HepG2 (cell line): ENCODE results near the gene ARMH2. TPM values are rescaled to one million over a fixed set of nuclear protein-coding genes. Genes with fewer than 3 reads are reported as not detected.
A peak's percentile ranks its signal among the peaks of the same experiment; 100 is the strongest.

ENCODE experiments used
- HMGA1 ChIP-seq: sonication (generic); formaldehyde crosslinking; conservative IDR thresholded peaks from 2 replicates; pipeline ENCODE4 v1.4.0; 2020; ENCODE audit warnings: missing genetic modification reagents
- KLF16 ChIP-seq, 2 experiments: sonication (generic) in 1 of 2; formaldehyde crosslinking in 1 of 2; IDR thresholded peaks; 2 replicates each; pipeline versions ENCODE4 v1.6.1 to v1.8.0; 2016 to 2023; ENCODE audit warnings: missing genetic modification reagents in 2 of 2, missing compliant biosample characterization in 1 of 2
- NBN ChIP-seq: fragments of 450-650 bp; conservative IDR thresholded peaks from 2 replicates; pipeline ENCODE4 v1.6.1; 2017
- PRMT3 ChIP-seq: sonication (generic); formaldehyde crosslinking; IDR thresholded peaks from 2 replicates; pipeline ENCODE4 v1.8.1; 2022; ENCODE audit warnings: low read depth, mild to moderate bottlenecking, moderate library complexity, missing genetic modification reagents, borderline replicate concordance
- PRPF4 ChIP-seq: fragments of 200-400 bp; formaldehyde crosslinking; IDR thresholded peaks from 2 replicates; pipeline ENCODE4 v1.6.1; 2016; ENCODE audit warnings: low read length, low read depth; ENCODE audit not compliant: poor library complexity, severe bottlenecking
- SOX13 ChIP-seq, 3 experiments: fragments of 450-650 bp in 1 of 3; sonication (generic) in 1 of 3; formaldehyde crosslinking in 1 of 3; IDR thresholded peaks in 2 of 3; conservative IDR thresholded peaks in 1 of 3; 2 replicates each; pipeline versions ENCODE4 v1.5.0 to v1.6.1; 2016 to 2020; ENCODE audit warnings: antibody characterized with exemption in 1 of 3, mild to moderate bottlenecking in 1 of 3, missing compliant biosample characterization in 1 of 3, missing genetic modification reagents in 1 of 3, moderate library complexity in 1 of 3
- SSRP1 ChIP-seq: IDR thresholded peaks from 2 replicates; pipeline ENCODE4 v1.6.1; 2016; ENCODE audit warnings: control low read depth
- TMF1 ChIP-seq: sonication (generic); formaldehyde crosslinking; IDR thresholded peaks from 2 replicates; pipeline ENCODE4 v1.8.1; 2022; ENCODE audit warnings: low read depth, missing genetic modification reagents
- ZNF235 ChIP-seq: sonication (generic); formaldehyde crosslinking; IDR thresholded peaks from 2 replicates; pipeline ENCODE4 v1.8.1; 2023; ENCODE audit warnings: mild to moderate bottlenecking, missing genetic modification reagents, borderline replicate concordance
- ZNF282 ChIP-seq: fragments of 450-650 bp; IDR thresholded peaks from 2 replicates; pipeline ENCODE4 v1.6.1; 2018; ENCODE audit not compliant: partially characterized antibody
- ZNF546 ChIP-seq: sonication (generic); formaldehyde crosslinking; conservative IDR thresholded peaks from 2 replicates; pipeline ENCODE4 v1.8.1; 2023; ENCODE audit warnings: mild to moderate bottlenecking, missing genetic modification reagents
- ZSCAN30 ChIP-seq: sonication (generic); formaldehyde crosslinking; IDR thresholded peaks from 2 replicates; pipeline ENCODE4 v1.5.0; 2020; ENCODE audit warnings: mild to moderate bottlenecking, missing genetic modification reagents
- polyA plus RNA-seq, 8 experiments: library from polyadenylated mRNA; depleted of rRNA in 3 of 8; stranded (reverse) in 7 of 8; unstranded in 1 of 8; fragments of >200 nt; fragmentation: Illumina TruSeq in 4 of 8; extraction: Trizol in 4 of 8; gene quantifications; 2 replicates each; pipeline versions ENCODE4 v1.2.1 to v1.2.3, GENCODE V29; 2011 to 2016; ENCODE audit warnings: low read depth in 4 of 8, missing spikeins in 1 of 8, mixed read lengths in 1 of 8; ENCODE audit not compliant: insufficient read depth in 1 of 8
- total RNA-seq, 5 experiments: library from RNA; depleted of rRNA; stranded (reverse); fragments of >200 nt; fragmentation: Illumina TruSeq; extraction: Trizol; gene quantifications; 2 replicates each; pipeline ENCODE4 v1.2.3, GENCODE V29; 2016; ENCODE audit warnings: low read depth in 1 of 5
- TF ChIP-seq, protein P1 (sequence below): sonication (generic); formaldehyde crosslinking; IDR thresholded peaks from 2 replicates; pipeline ENCODE4 v1.5.0; 2020; ENCODE audit warnings: mild to moderate bottlenecking, missing genetic modification reagents, borderline replicate concordance
- TF ChIP-seq, protein P2 (sequence below): sonication (generic); formaldehyde crosslinking; IDR thresholded peaks from 2 replicates; pipeline ENCODE4 v1.4.0; 2020; ENCODE audit warnings: missing genetic modification reagents, borderline replicate concordance

Gene ARMH2
- total and polyA plus RNA-seq, 2 of the 13 experiments (the other 11 are each of a cell fraction or from before 2014, with no cell fraction given): not detected

DNA sequence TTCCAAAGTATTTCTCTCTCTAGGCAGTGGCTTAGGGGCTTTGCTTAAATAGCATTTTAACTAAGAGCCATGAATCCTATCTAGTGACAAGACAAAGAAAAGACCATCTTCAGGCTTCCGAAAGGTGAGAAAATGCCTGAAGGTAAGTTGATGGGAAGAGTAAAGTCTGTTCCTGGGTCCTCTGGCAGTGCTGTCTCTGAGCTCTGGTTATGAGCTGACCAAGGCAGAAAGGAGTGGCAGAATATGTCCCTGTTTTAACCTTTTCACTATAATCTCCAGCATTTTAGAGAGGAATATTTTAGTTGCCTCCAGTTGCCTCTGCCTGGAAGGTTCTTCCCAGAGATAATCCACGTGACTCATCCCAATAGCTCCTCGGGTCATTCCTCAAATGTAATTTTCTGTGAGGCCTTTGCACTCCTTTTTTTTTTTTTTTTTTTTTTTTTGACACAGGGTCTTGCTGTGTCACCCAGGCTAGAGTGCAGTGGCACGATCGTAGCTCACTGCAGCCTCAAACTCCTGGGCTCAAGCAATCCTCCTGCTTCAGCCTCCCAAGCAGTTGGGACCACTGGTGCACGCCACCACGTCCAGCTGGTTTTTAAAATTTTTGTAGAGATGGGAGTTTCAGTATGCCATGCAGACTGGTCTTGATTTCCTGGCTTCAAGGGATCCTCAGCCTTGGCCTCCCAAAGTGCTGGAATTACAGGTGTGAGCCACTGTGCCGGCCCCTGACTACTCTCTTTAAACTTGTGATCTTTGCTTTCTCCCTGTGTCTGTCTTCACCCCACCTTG, 3.7 kb upstream of the ARMH2 start (continued):
- no peak for TF ChIP-seq KLF16 (CRISPR knock-in tag; IDR thresholded peaks at IDR 0.05)
- TF ChIP-seq, protein P1, sequence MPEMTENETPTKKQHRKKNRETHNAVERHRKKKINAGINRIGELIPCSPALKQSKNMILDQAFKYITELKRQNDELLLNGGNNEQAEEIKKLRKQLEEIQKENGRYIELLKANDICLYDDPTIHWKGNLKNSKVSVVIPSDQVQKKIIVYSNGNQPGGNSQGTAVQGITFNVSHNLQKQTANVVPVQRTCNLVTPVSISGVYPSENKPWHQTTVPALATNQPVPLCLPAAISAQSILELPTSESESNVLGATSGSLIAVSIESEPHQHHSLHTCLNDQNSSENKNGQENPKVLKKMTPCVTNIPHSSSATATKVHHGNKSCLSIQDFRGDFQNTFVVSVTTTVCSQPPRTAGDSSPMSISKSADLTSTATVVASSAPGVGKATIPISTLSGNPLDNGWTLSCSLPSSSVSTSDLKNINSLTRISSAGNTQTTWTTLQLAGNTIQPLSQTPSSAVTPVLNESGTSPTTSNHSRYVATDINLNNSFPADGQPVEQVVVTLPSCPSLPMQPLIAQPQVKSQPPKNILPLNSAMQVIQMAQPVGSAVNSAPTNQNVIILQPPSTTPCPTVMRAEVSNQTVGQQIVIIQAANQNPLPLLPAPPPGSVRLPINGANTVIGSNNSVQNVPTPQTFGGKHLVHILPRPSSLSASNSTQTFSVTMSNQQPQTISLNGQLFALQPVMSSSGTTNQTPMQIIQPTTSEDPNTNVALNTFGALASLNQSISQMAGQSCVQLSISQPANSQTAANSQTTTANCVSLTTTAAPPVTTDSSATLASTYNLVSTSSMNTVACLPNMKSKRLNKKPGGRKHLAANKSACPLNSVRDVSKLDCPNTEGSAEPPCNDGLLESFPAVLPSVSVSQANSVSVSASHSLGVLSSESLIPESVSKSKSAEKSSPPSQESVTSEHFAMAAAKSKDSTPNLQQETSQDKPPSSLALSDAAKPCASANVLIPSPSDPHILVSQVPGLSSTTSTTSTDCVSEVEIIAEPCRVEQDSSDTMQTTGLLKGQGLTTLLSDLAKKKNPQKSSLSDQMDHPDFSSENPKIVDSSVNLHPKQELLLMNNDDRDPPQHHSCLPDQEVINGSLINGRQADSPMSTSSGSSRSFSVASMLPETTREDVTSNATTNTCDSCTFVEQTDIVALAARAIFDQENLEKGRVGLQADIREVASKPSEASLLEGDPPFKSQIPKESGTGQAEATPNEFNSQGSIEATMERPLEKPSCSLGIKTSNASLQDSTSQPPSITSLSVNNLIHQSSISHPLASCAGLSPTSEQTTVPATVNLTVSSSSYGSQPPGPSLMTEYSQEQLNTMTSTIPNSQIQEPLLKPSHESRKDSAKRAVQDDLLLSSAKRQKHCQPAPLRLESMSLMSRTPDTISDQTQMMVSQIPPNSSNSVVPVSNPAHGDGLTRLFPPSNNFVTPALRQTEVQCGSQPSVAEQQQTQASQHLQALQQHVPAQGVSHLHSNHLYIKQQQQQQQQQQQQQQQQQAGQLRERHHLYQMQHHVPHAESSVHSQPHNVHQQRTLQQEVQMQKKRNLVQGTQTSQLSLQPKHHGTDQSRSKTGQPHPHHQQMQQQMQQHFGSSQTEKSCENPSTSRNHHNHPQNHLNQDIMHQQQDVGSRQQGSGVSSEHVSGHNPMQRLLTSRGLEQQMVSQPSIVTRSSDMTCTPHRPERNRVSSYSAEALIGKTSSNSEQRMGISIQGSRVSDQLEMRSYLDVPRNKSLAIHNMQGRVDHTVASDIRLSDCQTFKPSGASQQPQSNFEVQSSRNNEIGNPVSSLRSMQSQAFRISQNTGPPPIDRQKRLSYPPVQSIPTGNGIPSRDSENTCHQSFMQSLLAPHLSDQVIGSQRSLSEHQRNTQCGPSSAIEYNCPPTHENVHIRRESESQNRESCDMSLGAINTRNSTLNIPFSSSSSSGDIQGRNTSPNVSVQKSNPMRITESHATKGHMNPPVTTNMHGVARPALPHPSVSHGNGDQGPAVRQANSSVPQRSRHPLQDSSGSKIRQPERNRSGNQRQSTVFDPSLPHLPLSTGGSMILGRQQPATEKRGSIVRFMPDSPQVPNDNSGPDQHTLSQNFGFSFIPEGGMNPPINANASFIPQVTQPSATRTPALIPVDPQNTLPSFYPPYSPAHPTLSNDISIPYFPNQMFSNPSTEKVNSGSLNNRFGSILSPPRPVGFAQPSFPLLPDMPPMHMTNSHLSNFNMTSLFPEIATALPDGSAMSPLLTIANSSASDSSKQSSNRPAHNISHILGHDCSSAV (CRISPR knock-in tag): no peak
- TF ChIP-seq PRMT3 (CRISPR knock-in tag): no peak
- TF ChIP-seq NBN: no peak
- TF ChIP-seq HMGA1: no peak
- TF ChIP-seq ZNF235: no peak
- TF ChIP-seq ZNF546: no peak
- TF ChIP-seq, protein P2, sequence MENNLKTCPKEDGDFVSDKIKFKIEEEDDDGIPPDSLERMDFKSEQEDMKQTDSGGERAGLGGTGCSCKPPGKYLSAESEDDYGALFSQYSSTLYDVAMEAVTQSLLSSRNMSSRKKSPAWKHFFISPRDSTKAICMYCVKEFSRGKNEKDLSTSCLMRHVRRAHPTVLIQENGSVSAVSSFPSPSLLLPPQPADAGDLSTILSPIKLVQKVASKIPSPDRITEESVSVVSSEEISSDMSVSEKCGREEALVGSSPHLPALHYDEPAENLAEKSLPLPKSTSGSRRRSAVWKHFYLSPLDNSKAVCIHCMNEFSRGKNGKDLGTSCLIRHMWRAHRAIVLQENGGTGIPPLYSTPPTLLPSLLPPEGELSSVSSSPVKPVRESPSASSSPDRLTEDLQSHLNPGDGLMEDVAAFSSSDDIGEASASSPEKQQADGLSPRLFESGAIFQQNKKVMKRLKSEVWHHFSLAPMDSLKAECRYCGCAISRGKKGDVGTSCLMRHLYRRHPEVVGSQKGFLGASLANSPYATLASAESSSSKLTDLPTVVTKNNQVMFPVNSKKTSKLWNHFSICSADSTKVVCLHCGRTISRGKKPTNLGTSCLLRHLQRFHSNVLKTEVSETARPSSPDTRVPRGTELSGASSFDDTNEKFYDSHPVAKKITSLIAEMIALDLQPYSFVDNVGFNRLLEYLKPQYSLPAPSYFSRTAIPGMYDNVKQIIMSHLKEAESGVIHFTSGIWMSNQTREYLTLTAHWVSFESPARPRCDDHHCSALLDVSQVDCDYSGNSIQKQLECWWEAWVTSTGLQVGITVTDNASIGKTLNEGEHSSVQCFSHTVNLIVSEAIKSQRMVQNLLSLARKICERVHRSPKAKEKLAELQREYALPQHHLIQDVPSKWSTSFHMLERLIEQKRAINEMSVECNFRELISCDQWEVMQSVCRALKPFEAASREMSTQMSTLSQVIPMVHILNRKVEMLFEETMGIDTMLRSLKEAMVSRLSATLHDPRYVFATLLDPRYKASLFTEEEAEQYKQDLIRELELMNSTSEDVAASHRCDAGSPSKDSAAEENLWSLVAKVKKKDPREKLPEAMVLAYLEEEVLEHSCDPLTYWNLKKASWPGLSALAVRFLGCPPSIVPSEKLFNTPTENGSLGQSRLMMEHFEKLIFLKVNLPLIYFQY: no peak
- TF ChIP-seq ZNF282: no peak
- no peak for TF ChIP-seq PRPF4
- TF ChIP-seq SOX13 (IDR thresholded peaks at IDR 0.05): no peak; the same call in 1 of the 2 replicates
- peak in 1 of 2 experiments; percentile 31; a peak in 1 of 4 replicates for TF ChIP-seq SOX13 (CRISPR knock-in tag; conservative IDR thresholded peaks at IDR 0.05 in 1 of 2, IDR thresholded peaks at IDR 0.05 in 1 of 2)
- TF ChIP-seq TMF1: no peak
- no peak for TF ChIP-seq ZSCAN30 (CRISPR knock-in tag)
- TF ChIP-seq SSRP1 (CRISPR knock-in tag): no peak
